Right cardiac atrium (tissue), 5 donors: ENCODE data around the gene BLTP2. TPM values are rescaled to one million over a fixed set of nuclear protein-coding genes. Genes with fewer than 3 reads are reported as not detected.
A peak's percentile ranks its signal among the peaks of the same experiment; 100 is the strongest.

ENCODE experiments used
- ATAC-seq, 2 donors: fragments of 200-7000 bp; cut with Tn5 transposase; one replicate each; pipeline versions ENCODE4 v1.8.0 to v1.9.1; 2020; ENCODE audit warnings: moderate library complexity in 2 of 2, mild to moderate bottlenecking in 1 of 2
- DNase-seq, 3 donors: peaks; one replicate each; pipeline ENCODE4 v3.0.0-alpha.2; 2020
- H3K27ac ChIP-seq: one replicate; pipeline ENCODE4 v1.5.1; 2013; ENCODE audit warnings: mild to moderate bottlenecking, low read length, control low read depth, moderate library complexity
- H3K27me3 ChIP-seq: one replicate; pipeline ENCODE4 v1.6.1; 2013; ENCODE audit not compliant: control insufficient read depth, insufficient read depth
- H3K4me1 ChIP-seq: one replicate; pipeline ENCODE4 v1.6.1; 2013; ENCODE audit warnings: low read length; ENCODE audit not compliant: control insufficient read depth, insufficient read depth
- H3K4me3 ChIP-seq: one replicate; pipeline ENCODE4 v1.5.1; 2013; ENCODE audit warnings: low read length, control low read depth
- H3K9me3 ChIP-seq: one replicate; pipeline ENCODE4 v1.6.1; 2013; ENCODE audit warnings: low read length; ENCODE audit not compliant: control insufficient read depth
- WGBS: extraction: QIAGEN DNeasy Blood & Tissue Kit; methylation state at CpG from one replicate; pipeline ENCODE4 v1.1.7; 2013; 5-methylcytosine and 5-hydroxymethylcytosine counted together
- intact Hi-C, 4 donors: fragments of 100-400 bp; cut with DNase I; formaldehyde crosslinking; loops; one replicate each; pipeline versions ENCODE4 v1.11.0 to v1.14.0; 2022 to 2023
- polyA plus RNA-seq: library from polyadenylated mRNA; stranded (reverse); fragments of 200-250 nt; gene quantifications from one replicate; pipeline ENCODE4 v1.2.3, GENCODE V29; 2013
- total RNA-seq, 4 donors: library from RNA; stranded (reverse); fragmentation: NEBNext Ultra II Directional; extraction: Animal tissue kit (Norgen Biotek cat#: 25700); gene quantifications; one replicate each; pipeline ENCODE4 v1.2.1, GENCODE V29; 2021
- donor health status: healthy with polysubstance abuse.
- donor health status: DM: no; HTN: yes; CAD: no.
- donor health status: DM: no; HTN: no; CAD: no.
- donor health status: DM: no; HTN: yes; CAD: no; lungs with severe emphysema.
- donor health status: DM: yes; HTN: yes; CAD: no.

Gene BLTP2
- total and polyA plus RNA-seq, 5 donors = 21.0 to 87.3 (median 80.0) TPM

GRCh38 chr17:28598799-28599310, 46.1 kb downstream of the BLTP2 start, which contains the start of gene SPAG5:
Gene SPAG5, minus strand, starts transcription at chr17:28599025. Its CDS starts 79 bp downstream, at chr17:28598946.
- Histone ChIP-seq H3K27me3 (no peaks in the 10 kb centered on the region), H3K27ac (peak within 1 kb of the TSS; percentile 95), H3K9me3 (no peaks in the 10 kb centered on the region), H3K4me3 (peak within 1 kb of the TSS; percentile 81), H3K4me1 (no peaks in the 10 kb centered on the region)
- under 1% methylated on average over 44 of the region's 44 CpGs for WGBS
- intact Hi-C loops = loop anchor here in 1 of 4 donors (5.0 kb wide), 1 partner anchor 52 kb away; no protein-coding TSS in a partner anchor
- DNase-seq = peak; percentile 92 to 98 (median 97)
- peak; percentile 99 for ATAC-seq

GRCh38 chr17:28598389-28598788, 46.6 kb downstream of the BLTP2 start:
- peak overlapping the region; percentile 81 for H3K4me3 ChIP-seq
- intact Hi-C loops = loop anchor here in 1 of 4 donors (5.0 kb wide), 1 partner anchor 51 kb away; no protein-coding TSS in a partner anchor
- no peaks in the 10 kb centered on the region for H3K27me3 ChIP-seq
- H3K27ac ChIP-seq = no peak overlapping the region
- no peaks in the 10 kb centered on the region for H3K9me3 ChIP-seq
- no peaks in the 10 kb centered on the region for H3K4me1 ChIP-seq
- DNase-seq (no peak), ATAC-seq (no peak)
- 3% methylated on average over 17 of the region's 17 CpGs for WGBS

GRCh38 chr17:28597606-28598383, 47.2 kb downstream of the BLTP2 start:
- Histone ChIP-seq H3K4me3 (no peak overlapping the region), H3K4me1 (no peaks in the 10 kb centered on the region), H3K27me3 (no peaks in the 10 kb centered on the region), H3K9me3 (no peaks in the 10 kb centered on the region), H3K27ac (no peak overlapping the region)
- ATAC-seq (no peak), DNase-seq (no peak)
- intact Hi-C loops = loop anchor here in 1 of 4 donors (5.0 kb wide), 1 partner anchor 50 kb away; no protein-coding TSS in a partner anchor
- 39% methylated on average over 5 of the region's 5 CpGs for WGBS

Other genes starting within 250 kb of the BLTP2 start
- gene SLC46A1, start 238.9 kb downstream of the BLTP2 start, total RNA-seq = 1 to 10 TPM; 5.3 to 9.2 (median 7.6) TPM
- gene SLC46A1, start 238.9 kb downstream of the BLTP2 start, polyA plus RNA-seq = 3.0 TPM
- gene SLC13A2, start 171.5 kb downstream of the BLTP2 start, total RNA-seq = not detected
- gene SLC13A2, start 171.5 kb downstream of the BLTP2 start, polyA plus RNA-seq = not detected
- not detected for gene FOXN1, start 138.8 kb downstream of the BLTP2 start, total RNA-seq
- not detected for gene FOXN1, start 138.8 kb downstream of the BLTP2 start, polyA plus RNA-seq
- gene UNC119, start 92.5 kb downstream of the BLTP2 start, total RNA-seq = 10 to 100 TPM; 14.0 to 28.8 (median 21.0) TPM
- gene UNC119, start 92.5 kb downstream of the BLTP2 start, polyA plus RNA-seq = 22.8 TPM
- 10 to 100 TPM; 36.4 to 41.8 (median 40.7) TPM for gene PIGS, start 73.6 kb downstream of the BLTP2 start, total RNA-seq
- 16.6 TPM for gene PIGS, start 73.6 kb downstream of the BLTP2 start, polyA plus RNA-seq
- gene ALDOC, start 68.3 kb downstream of the BLTP2 start, total RNA-seq = 100 to 1,000 TPM; 191 to 390 (median 276) TPM
- 283 TPM for gene ALDOC, start 68.3 kb downstream of the BLTP2 start, polyA plus RNA-seq
- gene SPAG5, start 46.1 kb downstream of the BLTP2 start, total RNA-seq = 1 to 10 TPM in 3 of 4 donors, under 1 TPM in 1; 0.81 to 2.7 (median 2.1) TPM
- gene SPAG5, start 46.1 kb downstream of the BLTP2 start, polyA plus RNA-seq = 1.2 TPM
- gene RSKR, start 31.0 kb downstream of the BLTP2 start, total RNA-seq = 1 to 10 TPM; 2.9 to 4.7 (median 4.3) TPM
- 2.9 TPM for gene RSKR, start 31.0 kb downstream of the BLTP2 start, polyA plus RNA-seq
- 10 to 100 TPM; 29.9 to 36.6 (median 30.4) TPM for gene SDF2, start 16.7 kb upstream of the BLTP2 start, total RNA-seq
- 38.8 TPM for gene SDF2, start 16.7 kb upstream of the BLTP2 start, polyA plus RNA-seq
- 10 to 100 TPM; 43.6 to 49.0 (median 46.9) TPM for gene SUPT6H, start 17.0 kb upstream of the BLTP2 start, total RNA-seq
- 32.7 TPM for gene SUPT6H, start 17.0 kb upstream of the BLTP2 start, polyA plus RNA-seq
- 1 to 10 TPM; 1.3 to 3.3 (median 2.5) TPM for gene PROCA1, start 66.7 kb upstream of the BLTP2 start, total RNA-seq
- gene PROCA1, start 66.7 kb upstream of the BLTP2 start, polyA plus RNA-seq = 2.2 TPM
- 10 to 100 TPM; 56.9 to 62.2 (median 59.8) TPM for gene RAB34, start 72.7 kb upstream of the BLTP2 start, total RNA-seq
- 57.6 TPM for gene RAB34, start 72.7 kb upstream of the BLTP2 start, polyA plus RNA-seq
- gene RPL23A, start 74.8 kb upstream of the BLTP2 start, total RNA-seq = 1,000 to 10,000 TPM in 1 of 4 donors, 100 to 1,000 TPM in 3; 939 to 1,151 (median 992) TPM
- gene RPL23A, start 74.8 kb upstream of the BLTP2 start, polyA plus RNA-seq = 817 TPM
- gene TLCD1, start 81.1 kb upstream of the BLTP2 start, total RNA-seq = 1 to 10 TPM; 1.7 to 3.8 (median 2.5) TPM
- gene TLCD1, start 81.1 kb upstream of the BLTP2 start, polyA plus RNA-seq = 1.5 TPM
- 1 to 10 TPM; 1.0 to 1.6 (median 1.2) TPM for gene NEK8, start 83.6 kb upstream of the BLTP2 start, total RNA-seq
- gene NEK8, start 83.6 kb upstream of the BLTP2 start, polyA plus RNA-seq = 0.81 TPM
- 1 to 10 TPM; 2.9 to 8.9 (median 4.8) TPM for gene TRAF4, start 98.9 kb upstream of the BLTP2 start, total RNA-seq
- 4.5 TPM for gene TRAF4, start 98.9 kb upstream of the BLTP2 start, polyA plus RNA-seq
- 10 to 100 TPM; 15.3 to 19.6 (median 18.6) TPM for gene FAM222B, start 197.6 kb upstream of the BLTP2 start, total RNA-seq
- 11.9 TPM for gene FAM222B, start 197.6 kb upstream of the BLTP2 start, polyA plus RNA-seq
- 10 to 100 TPM; 25.9 to 30.1 (median 28.3) TPM for gene ERAL1, start 209.9 kb upstream of the BLTP2 start, total RNA-seq
- gene ERAL1, start 209.9 kb upstream of the BLTP2 start, polyA plus RNA-seq = 29.3 TPM